PC-3 (cell line): ENCODE results near the gene ZFPM1. TPM values are rescaled to one million over a fixed set of nuclear protein-coding genes. Genes with fewer than 3 reads are reported as not detected.

Experiments used
- ATAC-seq: fragments of 200-7000 bp; cut with Tn5 transposase; 2 replicates; pipeline ENCODE4 v1.9.1; 2020; ENCODE audit warnings: mild to moderate bottlenecking, moderate library complexity
- BruUV-seq: library from RNA; stranded (reverse); fragments of 400-500 nt; replicated peaks from 2 replicates; lab custom pipeline; 2021; lab: Mats Ljungman, UMichigan
- CTCF ChIA-PET: fragments of 300-600 bp; sonication (Branson Sonifier 250); formaldehyde crosslinking; loops from one replicate; lab custom pipeline; 2022; ENCODE audit warnings: antibody characterized with exemption; lab: Charles Lee
- POLR2A ChIA-PET: fragments of 300-600 bp; sonication (Branson Sonifier 250); formaldehyde crosslinking; loops from one replicate; lab custom pipeline; 2022; ENCODE audit warnings: antibody characterized with exemption; ENCODE audit not compliant: unreplicated experiment; lab: Charles Lee
- DNase-seq: peaks from one replicate; pipeline ENCODE4 v3.0.0-alpha.2; 2015
- H2AFZ ChIP-seq: fragments of 300-600 bp; sonication (generic); 2 replicates; pipeline ENCODE4 v1.6.0; 2016; ENCODE audit warnings: antibody characterized with exemption, low read length
- H3F3A ChIP-seq: fragments of 300-600 bp; sonication (generic); one replicate; pipeline ENCODE4 v1.6.0; 2017; ENCODE audit warnings: antibody characterized with exemption, low read length, control low read depth, mild to moderate bottlenecking; ENCODE audit not compliant: unreplicated experiment
- H3K27ac ChIP-seq: fragments of 300-600 bp; sonication (generic); 2 replicates; pipeline ENCODE4 v1.5.1; 2016; ENCODE audit warnings: mild to moderate bottlenecking, low read length
- H3K27me3 ChIP-seq: fragments of 300-600 bp; sonication (generic); 2 replicates; pipeline ENCODE4 v1.6.1; 2016; ENCODE audit warnings: low read length, mixed read lengths
- H3K36me3 ChIP-seq: fragments of 300-600 bp; sonication (generic); 2 replicates; pipeline ENCODE4 v1.6.1; 2016; ENCODE audit warnings: low read depth, mixed run types, low read length, mixed read lengths
- H3K4me1 ChIP-seq: fragments of 300-600 bp; sonication (generic); 2 replicates; pipeline ENCODE4 v1.5.1; 2016; ENCODE audit warnings: low read length; ENCODE audit not compliant: insufficient read depth
- H3K4me2 ChIP-seq: fragments of 300-600 bp; sonication (generic); 2 replicates; pipeline ENCODE4 v1.6.0; 2016; ENCODE audit warnings: low read length
- H3K4me3 ChIP-seq: fragments of 300-600 bp; sonication (generic); 2 replicates; pipeline ENCODE4 v1.5.1; 2016; ENCODE audit warnings: mild to moderate bottlenecking, low read length, mixed read lengths
- H3K79me2 ChIP-seq: fragments of 300-600 bp; sonication (generic); 2 replicates; pipeline ENCODE4 v1.6.1; 2017; ENCODE audit warnings: low read length, mixed read lengths
- H3K9ac ChIP-seq: fragments of 300-600 bp; sonication (generic); 2 replicates; pipeline ENCODE4 v1.6.0; 2016; ENCODE audit warnings: mild to moderate bottlenecking, low read length
- H3K9me2 ChIP-seq: fragments of 300-600 bp; sonication (generic); replicated peaks from 2 replicates; pipeline ENCODE4 v1.6.1; 2016; ENCODE audit warnings: mixed run types, low read length, mixed read lengths
- H3K9me3 ChIP-seq: fragments of 300-600 bp; sonication (generic); 2 replicates; pipeline ENCODE4 v1.6.1; 2016; ENCODE audit warnings: low read length, mixed read lengths
- H4K20me1 ChIP-seq: fragments of 300-600 bp; sonication (generic); 2 replicates; pipeline ENCODE4 v1.6.1; 2016; ENCODE audit warnings: low read length, mixed read lengths
- CTCF ChIP-seq: fragments of 300-600 bp; sonication (generic); conservative IDR thresholded peaks from 2 replicates; pipeline ENCODE4 v1.5.1; 2017; ENCODE audit warnings: antibody characterized with exemption, low read depth, mild to moderate bottlenecking, low read length
- EZH2 ChIP-seq: fragments of 300-600 bp; sonication (generic); IDR thresholded peaks from one replicate; pipeline ENCODE4 v1.6.1; 2017; ENCODE audit warnings: antibody characterized with exemption, mild to moderate bottlenecking, low read length; ENCODE audit not compliant: unreplicated experiment
- EZH2phosphoT487 ChIP-seq: fragments of 300-600 bp; sonication (generic); IDR thresholded peaks from 2 replicates; pipeline ENCODE4 v1.6.1; 2018; ENCODE audit warnings: mild to moderate bottlenecking, antibody characterized with exemption, low read length, borderline replicate concordance
- intact Hi-C: fragments of 100-400 bp; cut with micrococcal nuclease; formaldehyde crosslinking; loops from 2 replicates; pipeline ENCODE4 v1.9.0; 2023
- total RNA-seq: library from RNA; depleted of rRNA; stranded (reverse); fragments of >200 nt; gene quantifications from 2 replicates; pipeline ENCODE4 v1.2.3, GENCODE V29; 2014

Gene ZFPM1
- total RNA-seq, 1 experiment from 2014 or later, result 4.6 TPM

- ChIA-PET CTCF (no interaction called here), POLR2A (no interaction called here)
- no peak overlapping the region for H3K27ac ChIP-seq
Observed at GRCh38 chr16:88535857-88536222, 82.8 kb downstream of the ZFPM1 start.

GRCh38 chr16:88536510-88536909, 83.4 kb downstream of the ZFPM1 start:
- Histone ChIP-seq H3K27me3 (peaks cover 10% of the 10 kb centered on the region), H3K4me3 (no peak overlapping the region), H3K9ac (no peak overlapping the region), H2AFZ (no peak overlapping the region), H3K4me1 (0 out of 2 replicates have a peak, but pooled peaks cover 6% of the 10 kb centered on the region), H3K9me3 (no peaks in the 10 kb centered on the region), H3K4me2 (no peak overlapping the region), H3K79me2 (peaks cover 13% of the 10 kb centered on the region), H4K20me1 (no peaks in the 10 kb centered on the region), H3K36me3 (no peaks in the 10 kb centered on the region), H3K27ac (no peak overlapping the region), H3F3A (no peaks in the 10 kb centered on the region), H3K9me2 (no peaks in the 10 kb centered on the region)
- ChIA-PET CTCF (no interaction called here), POLR2A (no interaction called here)
- ATAC-seq (no peak), DNase-seq (no peak)
- intact Hi-C loops, result no loop called here
- no TSS peak for BruUV-seq
- TF ChIP-seq EZH2 (no peak), EZH2phosphoT487 (no peak), CTCF (no peak)

More at GRCh38 chr16:88535857-88536222, 82.8 kb downstream of the ZFPM1 start:
- Histone ChIP-seq H3K9ac (no peak overlapping the region), H3F3A (no peaks in the 10 kb centered on the region), H3K9me2 (no peaks in the 10 kb centered on the region), H3K36me3 (no peaks in the 10 kb centered on the region), H3K4me1 (0 out of 2 replicates have a peak, but pooled peaks cover 6% of the 10 kb centered on the region), H3K4me2 (no peak overlapping the region), H3K4me3 (no peak overlapping the region), H4K20me1 (no peaks in the 10 kb centered on the region), H3K9me3 (no peaks in the 10 kb centered on the region), H3K27me3 (peaks cover 10% of the 10 kb centered on the region), H2AFZ (no peak overlapping the region), H3K79me2 (peaks cover 13% of the 10 kb centered on the region)
- no peak for DNase-seq
- intact Hi-C loops, result no loop called here
- TF ChIP-seq CTCF (no peak), EZH2 (no peak), EZH2phosphoT487 (no peak)
- no peak for ATAC-seq
- no TSS peak for BruUV-seq

DNA sequence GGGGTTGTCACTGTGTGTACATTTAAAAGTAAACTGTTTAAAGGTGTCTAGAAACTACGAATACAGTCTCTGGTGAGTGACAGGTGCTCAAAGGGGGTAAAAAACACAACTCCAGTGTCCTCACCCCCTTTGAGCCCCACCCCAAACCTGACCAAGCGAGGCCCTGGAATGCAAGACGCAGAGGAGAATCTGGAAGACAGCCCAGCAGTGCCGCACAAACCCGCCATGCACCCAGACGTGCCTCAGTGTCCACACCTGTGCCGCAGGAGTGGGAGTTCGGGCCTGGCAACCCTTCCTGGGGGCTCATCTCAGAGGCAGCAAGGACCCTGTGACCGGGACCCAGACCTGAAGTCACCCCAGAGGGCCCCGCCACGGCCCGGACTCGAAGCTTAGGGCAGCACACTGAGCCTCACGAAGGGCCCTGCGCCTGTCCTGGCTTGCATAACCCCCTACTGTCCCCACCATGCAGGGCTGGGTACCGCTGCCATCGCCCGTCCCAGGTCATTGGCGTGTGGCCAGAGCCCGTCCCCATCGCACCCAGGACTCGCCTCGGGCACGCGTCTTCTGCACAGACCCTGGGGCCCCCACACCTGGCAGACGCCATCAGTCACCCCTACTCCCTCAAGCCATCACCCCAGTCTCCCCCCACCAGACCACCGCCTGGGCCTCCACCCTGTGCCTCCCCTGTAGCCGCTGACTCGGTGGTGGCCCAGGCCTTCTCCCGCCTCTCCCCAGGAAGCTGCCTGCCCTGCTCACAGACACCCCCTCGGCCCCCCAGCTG, 84.1 kb downstream of the ZFPM1 start:
- Histone ChIP-seq H3K79me2 (peaks cover 13% of the 10 kb centered on the region), H3K4me2 (no peak overlapping the region), H3K9ac (no peak overlapping the region), H4K20me1 (no peaks in the 10 kb centered on the region), H3K27ac (no peak overlapping the region), H3K9me2 (no peaks in the 10 kb centered on the region), H3K36me3 (no peaks in the 10 kb centered on the region), H2AFZ (no peak overlapping the region), H3K4me3 (no peak overlapping the region), H3F3A (no peaks in the 10 kb centered on the region), H3K9me3 (no peaks in the 10 kb centered on the region), H3K4me1 (0 out of 2 replicates have a peak, but pooled peaks cover 6% of the 10 kb centered on the region), H3K27me3 (peaks cover 10% of the 10 kb centered on the region)
- ChIA-PET POLR2A (no interaction called here), CTCF (no interaction called here)
- no peak for ATAC-seq
- BruUV-seq, result no TSS peak
- TF ChIP-seq EZH2phosphoT487, result no peak
- no peak for TF ChIP-seq CTCF
- TF ChIP-seq EZH2, result no peak
- no peak for DNase-seq
- intact Hi-C loops, result no loop called here
